GM21360 (cell line): ENCODE results near the gene FAM53B.

Experiments used
- ATAC-seq: cut with Tn5 transposase; IDR thresholded peaks from one replicate; pipeline ENCODE4 v1.9.1; 2021; ENCODE audit warnings: mild to moderate bottlenecking, moderate library complexity; ENCODE audit not compliant: unreplicated experiment

FAM53B gene

DNA sequence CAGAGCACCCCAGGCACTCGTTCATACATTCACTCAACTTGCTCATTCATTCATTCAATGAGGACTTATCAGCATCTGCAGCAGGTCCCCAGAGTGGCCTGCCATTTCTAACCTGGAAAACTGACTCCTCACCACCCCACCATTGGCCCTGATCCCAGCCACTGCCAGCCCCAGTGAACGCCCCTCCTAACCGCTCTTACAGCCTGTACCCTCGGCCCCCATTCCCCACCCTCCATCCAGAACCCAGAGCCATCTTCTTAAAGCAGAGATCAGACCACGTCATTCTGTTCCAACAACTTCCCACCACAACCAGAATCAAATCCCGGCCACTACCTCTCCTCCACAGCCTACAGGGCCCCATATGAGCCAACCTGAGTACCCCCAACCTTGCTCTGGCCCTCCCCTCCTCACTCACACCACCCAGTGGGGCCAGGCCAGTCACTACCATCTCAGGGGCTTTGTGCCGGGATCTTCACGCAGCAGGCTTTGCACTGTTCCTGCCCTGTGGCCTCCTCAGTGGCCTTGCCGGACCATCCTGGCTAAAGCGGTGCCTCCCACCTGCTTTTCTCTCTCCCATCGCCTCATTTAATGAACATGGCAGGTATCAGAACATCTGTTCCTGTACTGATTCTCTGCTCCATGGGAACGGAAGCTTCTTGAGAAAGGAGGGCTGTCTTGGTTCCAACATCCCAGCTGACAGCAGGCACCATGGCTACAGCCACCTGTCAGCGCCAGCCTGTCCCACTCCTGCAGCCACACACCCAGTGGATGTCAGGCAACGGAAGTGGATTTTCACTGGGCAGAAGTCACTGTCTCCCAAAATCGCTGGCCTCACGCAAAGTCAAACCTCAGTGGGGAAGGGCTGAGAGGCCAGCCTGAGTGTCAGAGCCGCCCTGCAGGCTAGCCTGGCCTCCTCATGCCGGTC, 45.4 kb downstream of the FAM53B start:
- no peak for ATAC-seq

DNA sequence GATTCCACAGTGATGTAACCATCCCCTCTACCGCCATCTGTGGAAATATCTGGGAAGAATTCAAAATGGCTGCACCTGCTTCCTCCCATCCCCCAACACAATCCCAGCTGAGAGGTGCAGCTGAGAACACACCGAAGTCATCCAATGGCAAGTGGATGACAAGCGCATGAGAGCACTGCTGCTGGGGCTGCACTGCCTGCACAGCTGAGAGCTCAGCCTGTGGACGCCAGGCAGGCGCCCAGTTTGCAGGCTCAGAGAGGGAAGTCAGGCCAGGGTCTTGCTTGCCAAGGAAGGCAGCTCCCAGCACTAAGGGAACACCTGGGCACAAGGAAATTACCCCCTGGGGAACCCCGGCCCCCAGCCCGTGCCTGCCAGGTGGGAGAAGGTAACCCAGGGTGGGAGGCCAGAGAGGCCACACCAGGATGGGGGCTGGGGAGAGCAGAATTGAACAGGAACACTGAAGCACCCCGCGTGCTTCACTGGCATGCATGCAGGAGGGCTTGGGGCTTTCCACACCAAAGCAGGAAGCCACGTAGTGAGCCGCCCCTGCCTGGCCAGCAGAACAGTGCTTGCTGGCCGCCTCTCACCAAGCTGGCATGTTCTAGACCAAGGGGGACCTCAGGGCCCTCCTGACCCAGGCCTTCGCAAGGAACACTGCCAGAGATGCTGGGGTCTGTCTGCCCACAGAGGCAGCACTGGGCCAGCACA, 46.2 kb downstream of the FAM53B start:
- no peak for ATAC-seq

DNA sequence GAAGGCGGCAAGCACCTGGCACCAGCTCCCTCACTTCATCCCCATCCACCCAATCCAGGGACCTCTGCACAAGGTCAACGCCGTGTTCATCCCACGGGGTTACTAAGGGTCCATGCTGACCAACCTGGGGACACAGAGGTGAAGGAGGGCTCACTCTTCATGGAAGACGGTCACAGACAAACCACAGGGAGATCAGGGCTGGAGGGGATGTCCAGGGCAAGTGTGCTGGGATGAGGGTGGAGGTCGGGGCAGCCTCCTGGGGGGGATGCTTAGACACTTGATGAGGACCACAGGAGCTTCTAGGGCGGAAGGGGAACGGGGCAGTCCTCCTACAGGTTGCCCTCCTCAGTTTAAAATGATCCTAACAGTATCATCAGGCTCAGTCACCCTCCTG, 46.7 kb downstream of the FAM53B start:
- no peak for ATAC-seq

DNA sequence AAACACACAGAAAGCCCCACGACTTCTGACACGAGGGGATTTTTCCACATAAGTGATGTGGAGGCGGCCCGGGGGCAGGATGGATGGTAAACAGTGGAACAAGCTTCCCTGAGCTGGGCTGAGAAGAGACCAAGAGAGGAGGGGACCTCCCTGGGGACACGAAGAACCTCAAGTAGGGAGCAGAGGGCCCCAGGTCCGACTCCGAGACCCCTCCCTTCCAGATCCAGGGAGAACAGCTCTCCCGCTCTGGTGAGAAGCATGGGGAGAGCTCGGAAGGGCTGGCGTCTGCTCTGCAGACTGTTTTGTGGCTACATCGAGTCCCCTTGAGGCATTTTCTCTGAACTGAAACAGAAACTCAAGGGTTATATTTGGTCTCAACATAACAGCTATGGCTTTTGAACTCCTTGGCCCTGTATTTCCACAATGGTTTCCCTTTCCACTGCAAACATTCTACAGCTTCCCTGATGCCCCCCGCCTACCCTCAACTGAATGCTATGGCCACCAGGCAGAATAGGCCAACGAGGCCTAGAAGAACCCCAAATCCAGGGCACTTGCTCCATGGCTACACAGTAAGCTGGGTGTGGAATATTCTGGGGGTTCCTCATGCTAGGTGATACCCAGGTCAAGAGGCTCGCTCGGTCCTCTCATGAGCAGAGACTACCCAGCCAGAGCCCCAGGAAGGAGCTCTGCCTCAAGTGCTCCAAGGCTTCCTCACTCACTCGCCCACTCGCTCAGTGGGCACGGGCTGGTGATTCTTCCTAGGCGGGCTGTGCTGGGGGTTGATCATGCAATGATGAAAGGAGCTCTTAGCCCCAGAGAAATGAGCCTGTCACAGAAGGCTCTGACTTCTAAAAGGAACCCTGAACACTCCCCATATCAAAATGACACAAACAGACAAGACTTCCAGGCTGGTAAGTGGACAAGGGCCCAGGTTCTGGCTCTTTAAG, 47.5 kb downstream of the FAM53B start:
- peak; percentile 45 for ATAC-seq

DNA sequence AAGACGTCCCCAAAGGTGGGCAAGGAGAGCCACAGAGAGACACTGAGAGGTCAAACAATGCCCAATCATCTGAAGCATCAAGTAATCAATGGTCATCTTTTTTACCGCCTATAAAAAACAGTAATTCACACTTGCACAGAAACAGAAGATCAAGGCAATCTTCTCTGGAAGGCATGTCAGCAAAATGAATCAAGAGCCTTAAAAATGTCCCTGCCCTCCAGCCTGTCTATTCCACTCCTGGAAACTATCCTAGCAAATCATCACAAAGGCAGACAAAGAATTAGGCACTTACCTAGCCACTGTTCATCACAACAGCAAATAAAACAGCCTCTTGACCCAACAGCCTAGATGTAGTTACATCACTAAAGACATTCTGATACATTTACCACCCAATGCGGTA, 48.9 kb downstream of the FAM53B start:
- no peak for ATAC-seq

DNA sequence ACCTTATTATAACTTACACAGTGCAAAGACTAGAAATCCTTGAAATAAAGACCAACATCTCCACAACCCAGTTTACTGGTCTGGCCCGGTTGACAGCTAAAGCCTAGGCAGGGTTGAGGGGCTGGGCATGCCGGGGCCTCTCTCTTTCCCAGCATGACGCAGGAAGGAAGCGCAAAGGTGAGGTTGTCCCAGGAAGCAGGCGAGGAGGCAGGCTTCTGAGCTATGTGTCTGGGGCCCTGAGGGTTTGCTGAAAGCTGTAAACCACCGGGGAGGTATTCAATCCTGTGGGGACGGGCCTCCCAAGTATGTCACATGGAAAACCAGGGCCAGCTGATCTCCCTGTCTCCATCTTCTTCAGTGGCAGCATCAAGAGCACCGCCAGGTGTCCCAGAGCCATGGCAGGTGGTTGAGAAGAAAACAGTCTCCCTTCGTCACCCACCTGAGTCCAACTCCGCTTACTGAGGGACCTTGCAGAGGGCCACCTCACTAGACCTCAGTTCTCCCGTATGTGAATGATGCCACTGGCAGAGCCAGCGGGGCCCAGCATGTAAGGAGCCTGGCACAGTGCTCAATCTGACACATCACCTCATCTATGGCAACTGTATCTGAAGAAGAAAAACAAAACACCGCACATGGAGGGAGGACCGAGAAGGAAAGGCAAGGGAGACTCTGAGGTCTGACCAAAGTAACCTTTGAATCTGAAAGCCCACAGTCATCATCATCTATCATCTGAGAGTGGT, 49.5 kb downstream of the FAM53B start:
- no peak for ATAC-seq

DNA sequence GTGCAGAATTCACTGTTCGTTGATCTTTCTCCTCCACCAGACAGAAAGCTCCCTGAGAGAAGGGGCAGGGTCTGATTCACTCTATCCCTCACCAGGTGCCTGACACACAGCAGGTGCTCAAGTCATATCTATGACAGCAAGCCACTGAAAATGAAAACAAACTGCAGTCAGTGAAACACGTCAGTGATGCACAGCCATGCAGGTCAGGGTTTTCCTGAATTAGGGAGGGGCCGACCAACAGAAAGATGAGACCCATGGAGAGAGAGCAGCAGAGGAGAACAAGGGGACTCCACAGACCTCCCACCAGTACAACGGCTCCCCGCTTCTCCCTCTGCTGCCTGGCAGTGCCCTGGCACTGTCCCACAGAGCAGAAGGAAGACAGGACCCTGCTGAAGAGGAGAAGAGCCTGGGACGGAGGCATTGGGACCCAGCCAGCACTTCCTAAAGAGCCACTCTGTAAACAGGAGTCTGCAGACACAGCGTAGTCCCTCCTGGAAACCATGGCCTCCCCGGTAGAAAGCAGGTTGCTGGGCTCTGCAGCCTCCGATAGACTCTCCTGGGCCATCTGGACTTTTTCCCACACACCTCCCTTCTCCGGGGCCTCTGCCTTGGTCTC, 50.3 kb downstream of the FAM53B start:
- peak; percentile 49 for ATAC-seq

DNA sequence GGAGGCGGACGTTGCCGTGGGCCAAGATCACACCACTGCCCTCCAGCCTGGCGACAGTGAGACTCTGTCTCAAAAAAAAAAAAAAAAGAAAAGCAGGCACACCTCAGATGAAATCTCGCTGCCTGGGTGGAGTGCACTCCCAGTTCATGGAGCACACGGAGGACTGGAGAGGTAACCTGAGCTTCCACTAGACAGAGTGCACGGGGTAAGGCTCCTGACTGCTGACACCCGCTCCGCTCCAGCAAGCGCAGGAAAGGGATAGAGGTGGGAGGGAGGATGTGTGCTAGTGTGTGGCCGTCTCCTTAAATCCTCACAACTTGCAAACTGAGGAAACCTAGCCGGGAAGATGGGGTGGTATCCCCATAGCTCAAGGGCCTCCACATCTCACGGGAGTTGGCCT, 50.8 kb downstream of the FAM53B start:
- no peak for ATAC-seq

DNA sequence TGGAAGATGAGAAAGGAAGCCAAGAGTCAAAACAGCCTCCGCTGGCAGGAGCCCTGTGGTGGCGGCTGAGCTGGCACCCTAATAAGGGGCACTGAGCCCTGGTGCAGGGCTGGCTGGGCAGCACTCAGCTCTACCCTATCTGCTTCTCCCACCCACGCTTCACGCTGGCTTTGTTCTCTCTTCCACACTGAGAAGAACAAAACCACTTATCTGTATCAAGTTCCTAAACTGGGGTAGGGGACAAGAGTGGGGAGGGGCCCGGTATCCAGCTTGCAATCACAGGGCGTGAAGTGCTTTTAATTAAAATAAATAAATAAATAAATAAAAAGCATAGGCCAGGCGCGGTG, 52.1 kb downstream of the FAM53B start:
- no peak for ATAC-seq

DNA sequence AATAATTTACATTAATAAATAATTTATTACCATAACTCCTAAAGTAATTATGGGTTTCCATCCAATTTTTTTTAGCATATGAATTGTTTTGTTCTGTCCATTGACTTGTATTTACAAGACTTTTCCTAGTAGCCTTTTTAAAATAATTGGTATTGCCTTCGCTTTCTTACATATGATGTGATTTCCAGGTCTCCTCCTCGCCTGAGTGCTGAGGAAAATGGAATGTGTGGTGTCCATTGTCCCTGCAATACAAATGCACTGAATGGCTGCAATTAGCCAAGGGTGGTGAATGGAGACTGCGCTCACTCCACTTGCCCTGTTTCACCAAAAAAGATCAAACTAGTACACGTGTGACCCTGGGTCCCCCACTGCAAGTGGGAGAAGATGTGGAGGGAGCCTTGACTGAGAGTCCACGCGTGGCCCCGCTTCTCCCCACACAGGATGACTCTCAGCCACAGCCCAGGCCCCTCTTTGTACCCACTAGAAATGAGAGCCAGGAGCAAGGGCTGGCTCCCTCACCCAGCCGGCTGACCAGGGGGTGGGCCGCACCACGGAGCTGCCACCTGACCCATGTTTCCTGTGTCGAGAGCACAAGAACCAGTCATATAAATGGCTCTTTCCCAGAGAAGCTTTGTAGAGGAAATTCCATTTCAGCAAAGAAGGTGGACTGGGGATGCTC, 52.6 kb downstream of the FAM53B start:
- no peak for ATAC-seq

DNA sequence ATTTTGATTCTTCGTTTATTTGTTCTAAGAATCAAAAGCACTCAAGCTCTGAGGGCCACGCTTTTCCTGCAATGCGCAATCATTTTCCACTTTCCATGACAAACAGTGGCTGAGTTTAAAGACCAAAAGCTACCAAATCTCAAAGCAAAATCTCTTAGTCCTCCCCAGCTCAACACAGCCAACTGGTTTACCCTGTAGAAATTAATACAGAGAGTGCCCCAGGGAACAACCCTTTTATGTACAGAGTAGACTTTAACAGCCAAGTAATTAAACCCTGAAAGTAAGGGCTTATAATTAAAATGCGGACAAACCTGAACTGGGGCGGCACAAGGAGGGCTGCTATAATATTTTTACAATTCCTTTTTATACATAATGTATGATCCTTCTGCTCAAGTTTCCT, 53.2 kb downstream of the FAM53B start:
- ATAC-seq: no peak

DNA sequence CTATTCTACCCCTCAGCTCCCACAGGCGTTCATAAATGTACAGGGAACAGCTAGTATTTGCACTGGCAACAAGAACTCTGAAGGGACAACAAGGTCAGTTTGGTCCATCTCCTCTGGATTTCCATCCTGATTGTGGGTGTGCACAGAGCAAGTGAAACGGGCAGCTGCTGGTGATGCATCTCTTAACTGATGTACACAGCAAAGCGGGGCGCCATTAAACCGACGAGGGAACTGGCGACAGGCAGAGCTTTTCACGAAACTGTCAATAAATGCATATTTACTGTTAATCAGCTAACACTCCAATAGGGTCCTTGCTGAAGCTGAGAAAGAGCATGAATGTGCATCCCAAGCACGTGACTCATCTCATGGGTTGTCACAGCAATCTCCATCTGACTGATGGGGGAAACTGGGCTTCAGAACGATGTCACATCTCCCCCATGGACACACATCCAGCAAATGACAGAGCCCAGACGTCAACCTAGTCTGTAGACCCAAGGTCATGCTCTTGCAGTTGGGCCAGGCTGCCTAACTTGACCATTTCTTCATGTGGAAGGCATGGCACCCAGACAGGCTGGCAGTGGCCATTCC, 54.2 kb downstream of the FAM53B start:
- no peak for ATAC-seq

DNA sequence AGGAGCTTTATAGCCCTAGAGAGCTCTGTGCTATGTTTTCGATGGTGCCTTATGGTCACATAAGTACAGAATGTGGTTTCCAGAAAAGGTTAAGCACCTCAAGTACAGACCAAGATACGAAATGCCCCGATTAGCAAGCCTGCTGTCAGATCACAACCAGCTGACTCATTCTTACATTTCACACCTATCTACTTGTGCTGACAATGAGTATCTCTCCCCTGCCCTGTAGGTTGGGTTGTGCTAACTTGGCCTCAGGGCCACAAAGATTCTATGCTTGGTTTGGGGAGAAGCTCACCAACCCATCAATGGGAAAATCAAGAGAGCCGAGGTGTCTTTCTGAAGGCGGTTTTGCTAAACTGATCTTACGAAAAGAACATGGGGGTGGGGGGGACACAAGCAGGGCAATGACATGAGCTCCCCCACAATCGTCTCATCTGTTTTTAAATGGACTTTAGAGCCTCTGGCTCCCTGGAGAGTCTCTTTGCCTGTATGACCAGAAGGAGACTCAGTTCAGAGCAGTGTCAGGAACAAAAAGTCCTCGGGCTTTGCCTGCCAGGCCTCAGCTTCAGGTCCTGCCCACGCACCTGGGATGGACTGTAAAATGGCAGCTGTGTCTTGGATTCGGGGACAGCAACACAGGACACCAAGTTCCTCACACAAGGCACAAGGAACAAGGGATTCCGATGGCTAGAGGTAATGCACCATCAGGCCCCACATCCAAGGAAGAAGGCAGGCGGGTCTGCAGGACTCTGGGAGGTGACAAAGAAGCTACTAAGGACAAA, 55.1 kb downstream of the FAM53B start:
- peak; percentile 74 for ATAC-seq

DNA sequence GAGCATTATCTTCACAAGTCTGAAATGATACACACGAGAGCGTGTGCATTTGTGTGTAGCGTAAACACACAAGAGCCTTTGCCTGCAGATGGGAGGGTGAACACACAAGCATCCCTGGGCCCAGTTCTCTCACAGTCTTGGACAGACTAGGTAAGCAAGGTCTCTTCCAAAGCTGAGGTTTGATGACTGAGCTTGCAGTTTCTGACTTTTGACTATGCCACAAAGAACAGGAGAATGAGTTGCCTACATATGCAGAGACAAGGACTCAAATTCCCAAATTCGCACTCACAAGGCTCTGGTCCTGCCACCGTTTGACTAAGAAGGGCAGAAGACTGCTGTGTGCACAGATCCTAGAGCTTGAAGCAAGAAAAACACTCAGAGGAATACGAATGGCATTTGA, 55.8 kb downstream of the FAM53B start:
- ATAC-seq: no peak

DNA sequence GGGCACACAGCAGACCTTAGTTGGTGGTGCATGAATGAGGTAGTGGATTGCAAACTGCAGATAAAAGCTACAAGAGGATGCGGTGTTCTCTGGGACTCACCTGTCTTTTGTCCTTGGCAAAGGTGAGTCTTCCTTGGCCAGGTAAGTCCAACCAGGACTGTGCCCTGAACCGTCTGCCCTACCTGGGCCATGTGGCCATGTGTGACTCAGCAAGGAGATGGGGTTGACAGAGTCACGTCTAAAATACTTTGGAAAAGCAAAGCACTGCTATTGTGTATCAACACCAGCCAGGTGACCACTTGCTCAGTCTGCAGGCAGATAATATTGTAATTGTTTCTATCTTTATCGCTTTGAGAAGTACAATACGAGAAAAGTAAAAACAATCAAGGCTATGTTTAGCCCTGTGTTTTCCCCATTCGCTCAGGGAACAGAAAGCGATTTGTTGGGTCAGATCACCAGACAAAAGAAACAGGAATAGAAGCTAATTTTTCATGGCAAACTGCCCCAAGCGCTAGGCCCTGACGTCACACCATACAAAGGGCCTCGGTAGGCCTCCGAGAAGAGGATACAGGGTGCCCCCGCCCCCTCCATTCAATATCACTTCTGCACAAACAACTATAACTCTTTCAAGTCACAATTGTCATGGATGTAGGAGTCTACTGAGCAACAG, 57.3 kb downstream of the FAM53B start:
- no peak for ATAC-seq

DNA sequence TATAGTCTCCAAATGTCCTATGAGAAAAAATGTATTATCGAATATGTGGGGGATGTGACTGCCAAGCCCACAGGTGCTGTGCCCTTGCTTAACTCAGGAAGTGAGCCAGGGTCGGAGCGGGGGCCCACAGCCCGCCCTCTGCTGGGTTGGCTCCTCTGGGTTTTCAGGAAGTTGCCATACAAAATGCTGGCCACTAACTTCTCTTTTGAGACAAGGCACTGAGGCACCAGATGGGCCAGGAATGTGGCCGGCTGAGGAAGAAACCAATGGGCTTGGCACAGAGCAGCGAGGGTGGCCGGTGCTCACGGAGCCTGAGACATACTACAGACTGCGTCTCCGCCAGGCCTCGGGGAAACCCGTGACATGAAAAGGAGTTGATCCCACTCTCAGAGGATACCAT, 58.9 kb downstream of the FAM53B start:
- ATAC-seq: no peak

DNA sequence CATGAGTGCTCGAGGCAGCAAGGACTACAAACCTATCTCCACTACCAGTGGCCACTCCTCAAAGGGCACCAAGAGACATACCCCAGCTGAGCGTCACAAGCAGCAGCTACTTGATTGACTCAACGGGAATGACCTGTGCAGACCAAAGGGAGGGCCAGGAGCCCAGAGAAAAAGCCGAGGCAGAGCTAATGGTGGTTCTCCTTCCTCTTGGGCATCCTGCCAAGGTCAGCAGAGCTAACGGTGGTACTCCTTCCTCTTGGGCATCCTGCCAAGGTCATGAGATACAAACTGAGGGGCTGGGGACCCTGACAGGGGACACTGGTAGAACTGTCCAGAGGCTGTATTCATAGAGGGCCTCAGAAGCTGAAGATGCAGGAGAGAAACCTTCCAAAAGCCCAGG, 60.4 kb downstream of the FAM53B start:
- ATAC-seq: no peak
